GM21529 (cell line): ENCODE measurements around the gene STK39.
A peak's percentile ranks its signal among the peaks of the same experiment; 100 is the strongest.

Experiments
- ATAC-seq: cut with Tn5 transposase; IDR thresholded peaks from one replicate; pipeline ENCODE4 v1.9.1; 2021; ENCODE audit not compliant: unreplicated experiment

Gene STK39

DNA sequence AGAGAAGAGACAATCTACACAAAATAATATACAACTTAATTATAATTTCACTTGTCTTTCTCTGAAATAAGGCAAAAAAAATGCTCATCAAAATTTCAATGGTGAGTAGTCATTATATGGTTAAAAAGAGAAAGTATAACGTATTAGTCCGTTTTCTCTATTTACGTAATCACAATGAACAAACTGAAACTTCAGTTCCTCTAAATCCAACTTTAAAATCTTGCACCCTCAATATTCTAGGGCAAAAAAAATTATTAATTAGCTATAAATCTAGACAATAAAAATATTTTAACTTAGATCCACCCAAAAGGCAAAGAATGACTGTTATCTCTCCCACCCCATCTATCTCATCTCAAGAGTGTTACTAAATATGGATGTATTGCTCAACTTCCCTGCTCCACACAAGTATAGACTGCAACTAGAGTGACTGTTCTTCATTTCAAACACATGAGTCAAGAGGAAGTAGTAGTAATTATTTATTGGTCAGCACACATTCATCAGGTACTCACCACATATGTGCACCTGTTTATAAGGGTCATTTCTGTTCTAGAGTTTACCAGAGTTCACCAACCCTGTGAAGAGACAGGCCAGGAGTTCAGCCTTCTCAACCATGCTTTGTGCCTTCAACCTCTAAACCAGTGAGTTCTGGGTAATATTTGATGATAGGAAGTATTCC is 36.4 kb downstream of the STK39 start:
- ATAC-seq, result no peak

DNA sequence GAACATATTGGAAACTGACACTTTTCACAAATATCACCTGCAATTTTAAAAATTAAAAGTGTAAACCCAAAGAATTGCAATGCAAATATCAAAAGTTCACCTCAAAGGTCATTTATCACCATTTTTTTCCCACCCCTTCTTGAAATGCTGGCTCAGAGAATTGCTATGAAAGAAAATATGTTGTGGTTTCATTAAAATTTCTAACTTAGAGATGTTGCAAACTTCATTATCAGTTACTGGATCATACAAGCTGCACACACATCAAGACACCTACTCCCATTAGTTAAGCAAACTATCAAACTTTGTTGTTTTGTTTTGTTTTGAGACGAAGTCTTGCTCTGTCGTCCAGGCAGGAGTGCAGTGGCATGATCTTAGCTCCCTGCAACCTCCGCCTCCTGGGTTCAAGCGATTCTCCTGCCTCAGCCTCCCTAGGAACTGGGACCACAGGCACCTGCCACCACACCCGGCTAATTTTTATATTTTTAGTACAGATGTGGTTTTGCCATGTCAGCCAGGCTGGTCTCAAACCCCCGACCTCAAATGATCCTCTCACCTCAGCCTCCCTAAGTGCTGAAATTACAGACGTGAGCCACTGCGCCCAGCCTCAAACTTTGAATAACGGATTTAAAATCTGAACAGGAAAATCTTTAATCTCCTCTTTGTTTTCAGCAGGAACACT is 37.0 kb downstream of the STK39 start:
- ATAC-seq, result no peak

DNA sequence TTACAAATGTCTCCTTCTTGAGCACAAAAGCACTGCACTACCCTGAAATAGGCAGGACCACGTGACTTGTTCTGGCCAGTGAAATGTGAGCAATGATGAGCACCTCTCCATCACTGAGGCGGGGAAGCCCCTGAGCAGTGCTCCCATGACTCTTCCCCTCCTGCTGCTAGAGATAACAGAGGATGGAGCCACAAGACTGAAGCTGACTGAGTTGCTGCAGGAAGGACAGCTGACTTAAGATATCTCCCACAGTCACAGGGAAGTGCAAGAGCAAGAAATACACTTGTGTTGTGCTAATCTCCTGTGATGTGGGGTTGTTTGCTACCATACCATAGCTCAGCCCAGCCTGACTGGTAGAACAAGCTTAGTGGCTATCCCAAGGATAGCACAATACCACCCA is 38.7 kb downstream of the STK39 start:
- ATAC-seq, result no peak

DNA sequence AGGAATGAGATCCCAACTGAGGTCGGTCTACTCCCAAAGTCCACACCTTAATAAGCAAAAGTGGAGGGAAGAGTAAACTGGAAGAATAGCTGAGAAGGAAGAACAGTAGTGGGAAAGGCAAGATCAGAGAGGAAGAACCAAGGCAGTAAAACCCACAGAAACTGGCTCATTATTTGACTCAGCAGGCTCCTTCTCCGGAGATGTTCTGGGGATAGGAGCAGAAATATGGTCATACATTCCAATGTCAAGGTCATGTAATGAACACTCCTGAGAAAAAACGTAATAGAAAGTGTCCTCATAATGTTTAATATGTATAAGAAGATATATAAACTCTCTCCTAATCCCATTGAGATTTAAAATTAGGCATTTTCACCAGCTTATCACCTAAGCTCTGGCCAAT is 39.5 kb downstream of the STK39 start:
- no peak for ATAC-seq

DNA sequence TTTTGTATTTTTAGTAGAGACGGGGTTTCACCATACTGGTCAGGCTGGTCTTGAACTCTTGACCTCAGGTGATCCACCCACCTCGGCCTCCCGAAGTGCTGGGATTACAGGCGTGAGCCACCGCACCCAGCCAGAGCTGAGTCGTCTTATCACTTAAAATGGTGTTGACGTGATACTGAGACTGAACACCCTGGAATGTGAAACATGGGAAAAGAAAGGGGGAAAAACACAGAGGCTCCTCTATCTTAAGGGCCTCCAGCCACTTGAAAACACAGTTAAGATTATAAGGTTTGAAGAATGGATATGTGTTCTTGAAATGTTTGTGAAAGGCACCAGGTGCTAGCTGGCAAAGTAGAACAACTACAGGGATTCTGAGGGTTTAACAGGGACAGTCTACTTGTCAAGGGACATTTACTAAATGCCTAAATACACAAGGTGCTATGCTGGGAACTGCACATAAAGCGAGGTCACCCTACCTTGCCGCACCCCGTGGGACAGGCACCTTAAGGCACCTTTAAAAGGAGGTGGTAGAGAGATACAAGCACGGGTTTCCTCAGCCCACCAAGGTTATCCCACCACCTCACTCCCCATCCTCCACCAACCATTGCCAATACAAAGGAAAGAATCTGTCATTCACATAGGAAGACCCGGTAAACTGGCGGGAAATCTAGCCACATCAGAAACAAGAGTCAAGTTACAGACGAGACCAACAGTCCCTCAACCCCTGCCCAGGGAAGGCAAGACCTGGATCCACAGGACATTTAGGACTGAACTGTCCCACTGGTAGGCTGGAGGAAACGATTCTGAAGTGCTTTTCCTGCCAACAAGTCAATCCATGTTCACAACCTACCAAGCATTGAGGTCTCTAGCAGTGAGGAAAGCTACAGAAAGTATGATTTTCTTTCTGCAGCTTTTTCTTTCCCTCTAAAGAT is 43.4 kb downstream of the STK39 start:
- no peak for ATAC-seq

DNA sequence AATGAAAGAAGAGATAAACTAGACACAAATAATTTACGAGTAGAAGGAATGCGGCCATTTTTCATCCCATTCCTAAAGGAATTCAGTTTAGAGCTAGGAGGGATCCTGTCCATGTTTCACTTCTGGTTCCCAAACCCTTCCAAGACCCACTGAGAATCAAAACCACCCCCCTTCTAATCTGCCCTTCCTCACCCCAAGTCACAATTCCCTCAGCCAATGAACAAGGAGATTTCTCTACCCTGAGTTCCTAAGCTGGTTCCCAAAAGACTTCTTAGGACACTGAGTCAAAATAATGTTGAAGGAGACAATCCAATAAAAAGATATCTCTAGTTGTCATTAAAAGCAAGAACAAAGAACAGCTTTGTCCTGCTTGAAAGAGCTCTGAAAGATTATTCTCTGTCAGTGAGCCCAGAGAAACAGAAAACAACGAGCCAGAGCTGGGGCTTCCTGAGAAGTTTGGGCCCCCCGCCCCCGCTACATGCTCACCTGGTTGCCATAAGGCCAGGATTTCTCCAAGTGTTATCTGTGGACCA is 45.7 kb downstream of the STK39 start:
- no peak for ATAC-seq

DNA sequence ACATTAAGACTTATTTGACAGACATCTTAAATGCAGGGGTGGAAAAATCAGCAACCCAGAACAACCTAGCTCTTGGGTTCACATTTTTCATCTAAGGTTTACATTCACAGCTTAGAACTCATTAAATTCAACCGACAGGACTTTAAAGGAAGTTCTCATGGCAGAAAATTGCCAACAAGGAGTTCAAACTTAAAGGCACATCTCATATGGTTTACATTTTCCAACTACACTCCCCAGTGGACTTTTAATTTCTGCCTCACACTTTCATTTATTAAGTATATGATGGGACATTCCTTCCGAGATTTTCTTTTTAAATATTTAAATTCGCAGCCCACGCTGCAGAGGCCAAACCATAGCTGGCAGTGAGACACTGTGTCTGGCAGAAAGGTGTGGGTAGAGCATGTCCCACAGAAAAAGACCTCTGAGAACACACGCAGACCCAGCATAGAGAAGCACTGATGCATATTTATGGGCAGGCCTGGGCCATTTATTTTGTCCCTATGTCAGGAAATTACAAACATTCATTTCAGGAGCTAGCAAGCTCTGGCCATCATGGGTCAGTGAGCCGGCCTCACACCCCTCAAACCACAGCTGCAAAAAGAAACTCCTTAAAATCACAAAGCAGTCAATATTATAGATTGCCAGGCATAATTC is 46.3 kb downstream of the STK39 start:
- ATAC-seq, result no peak

DNA sequence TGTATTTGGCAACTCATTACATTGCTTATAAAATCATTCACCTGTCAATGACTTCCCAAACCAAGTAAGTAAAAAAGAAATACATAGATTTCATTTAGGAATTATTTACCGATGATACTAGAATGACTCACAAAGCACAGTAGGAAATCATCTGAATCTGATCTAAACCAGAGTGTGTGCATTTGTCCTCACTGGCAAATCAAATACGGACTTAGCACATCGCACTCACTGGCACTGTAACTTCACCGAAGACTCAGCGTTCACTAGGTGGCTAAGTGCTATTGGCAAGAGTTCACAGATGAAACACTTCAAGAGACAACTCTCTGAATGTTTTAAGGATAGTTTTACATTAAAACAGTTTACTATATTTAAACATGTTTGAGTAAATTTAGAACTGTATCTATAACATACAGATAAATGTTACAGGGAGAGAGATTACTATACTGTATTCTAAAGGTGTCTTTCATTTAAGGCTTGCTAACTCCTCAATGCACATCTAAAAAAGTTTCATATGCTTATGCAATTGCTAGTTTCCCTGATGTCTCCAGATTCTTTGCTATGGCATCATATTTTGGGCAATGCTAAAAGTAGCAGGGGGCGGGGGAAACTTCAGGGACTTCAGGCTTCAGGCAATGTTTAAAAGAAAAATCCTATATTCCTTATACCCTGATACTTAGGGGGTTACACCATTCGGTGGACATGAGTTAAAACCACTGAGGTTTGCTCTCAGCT is 48.8 kb downstream of the STK39 start:
- no peak for ATAC-seq

DNA sequence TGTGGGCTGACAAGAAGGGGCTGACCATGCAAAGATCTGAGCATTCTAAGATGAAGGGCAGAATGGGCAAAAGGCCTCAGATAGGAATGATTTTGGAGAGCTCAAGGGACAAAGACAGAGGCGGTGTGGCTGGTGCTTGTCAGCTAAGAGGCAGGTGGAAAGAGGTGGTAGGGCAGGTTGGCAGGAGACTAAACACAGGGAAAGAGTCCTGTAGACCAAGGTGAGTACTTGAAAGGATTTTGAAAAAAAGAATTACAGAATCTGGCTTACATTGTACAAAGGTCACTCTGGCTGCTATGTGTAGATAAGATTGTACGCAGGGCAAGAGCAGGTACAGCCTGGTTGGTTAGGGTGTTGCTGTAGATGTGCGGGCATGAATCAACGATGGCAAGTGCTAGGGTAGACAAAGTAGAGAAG is 50.6 kb downstream of the STK39 start:
- no peak for ATAC-seq

DNA sequence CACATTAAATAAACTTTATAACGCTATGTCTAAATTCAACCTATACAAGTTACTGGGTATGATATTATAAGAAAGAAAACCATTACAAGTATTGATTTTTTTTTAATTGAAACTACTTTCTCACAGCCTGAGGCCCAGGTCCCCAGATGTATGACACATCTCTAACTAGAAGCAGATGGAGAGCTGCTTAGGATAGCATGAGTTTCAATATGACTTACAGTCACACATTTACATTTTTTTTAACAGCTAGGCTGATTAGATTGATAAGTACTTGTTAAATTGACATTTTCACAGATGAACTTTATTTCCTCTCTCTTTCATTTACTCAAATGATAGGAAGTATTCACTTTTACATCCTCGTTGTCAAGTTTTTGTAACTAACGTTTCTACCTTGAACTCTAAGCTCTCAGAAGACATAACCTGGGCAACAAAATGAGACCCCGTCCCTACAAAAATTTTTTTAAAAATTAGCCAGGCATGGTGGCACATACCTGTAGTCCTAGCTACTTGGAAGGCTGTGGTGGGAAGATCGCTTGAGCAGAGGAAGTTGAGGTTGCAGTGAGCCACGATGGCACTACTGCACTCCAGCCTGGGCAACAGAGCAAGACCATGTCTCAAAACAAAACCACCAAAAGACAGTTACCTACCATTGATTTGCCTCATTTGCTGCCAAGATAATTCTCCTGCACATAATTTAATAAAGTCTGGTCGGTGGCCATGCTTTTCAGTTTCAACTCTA is 52.4 kb downstream of the STK39 start:
- peak; percentile 94 for ATAC-seq

DNA sequence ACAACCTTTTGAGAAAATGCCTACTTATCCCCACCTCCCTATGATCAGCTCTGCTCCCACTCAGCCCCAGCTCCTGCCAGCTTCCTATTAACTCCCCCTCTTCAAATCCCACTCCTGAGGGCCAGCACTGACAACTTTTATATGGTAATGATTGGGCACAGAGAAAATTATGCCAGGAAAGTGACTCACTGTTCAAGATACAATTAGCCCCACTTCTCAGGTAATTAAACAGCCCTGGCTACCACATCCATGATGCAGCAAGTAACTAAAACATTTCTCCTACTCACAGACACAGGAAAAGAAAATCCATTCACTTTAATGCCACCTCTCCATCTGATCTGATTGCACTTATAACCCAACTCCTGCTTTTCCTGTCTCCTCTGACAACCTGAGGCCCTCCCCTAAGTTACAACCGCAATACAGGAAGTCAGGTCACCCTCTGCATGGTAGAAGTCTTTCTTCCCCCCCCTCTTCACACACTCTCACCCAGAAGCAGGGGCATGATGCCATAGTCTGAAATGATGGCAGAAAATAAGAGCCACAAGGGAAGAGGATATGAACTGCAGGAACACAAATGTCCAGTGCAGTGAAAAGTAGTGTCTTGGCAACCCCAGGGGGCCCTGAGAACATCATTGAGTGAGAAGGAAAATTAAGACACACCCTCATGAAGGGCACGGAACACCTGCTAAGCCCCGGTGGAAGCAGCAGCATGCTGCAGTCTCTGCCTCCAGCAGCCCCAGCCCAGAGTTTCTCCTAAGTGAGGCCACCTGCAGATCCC is 54.4 kb downstream of the STK39 start:
- no peak for ATAC-seq

DNA sequence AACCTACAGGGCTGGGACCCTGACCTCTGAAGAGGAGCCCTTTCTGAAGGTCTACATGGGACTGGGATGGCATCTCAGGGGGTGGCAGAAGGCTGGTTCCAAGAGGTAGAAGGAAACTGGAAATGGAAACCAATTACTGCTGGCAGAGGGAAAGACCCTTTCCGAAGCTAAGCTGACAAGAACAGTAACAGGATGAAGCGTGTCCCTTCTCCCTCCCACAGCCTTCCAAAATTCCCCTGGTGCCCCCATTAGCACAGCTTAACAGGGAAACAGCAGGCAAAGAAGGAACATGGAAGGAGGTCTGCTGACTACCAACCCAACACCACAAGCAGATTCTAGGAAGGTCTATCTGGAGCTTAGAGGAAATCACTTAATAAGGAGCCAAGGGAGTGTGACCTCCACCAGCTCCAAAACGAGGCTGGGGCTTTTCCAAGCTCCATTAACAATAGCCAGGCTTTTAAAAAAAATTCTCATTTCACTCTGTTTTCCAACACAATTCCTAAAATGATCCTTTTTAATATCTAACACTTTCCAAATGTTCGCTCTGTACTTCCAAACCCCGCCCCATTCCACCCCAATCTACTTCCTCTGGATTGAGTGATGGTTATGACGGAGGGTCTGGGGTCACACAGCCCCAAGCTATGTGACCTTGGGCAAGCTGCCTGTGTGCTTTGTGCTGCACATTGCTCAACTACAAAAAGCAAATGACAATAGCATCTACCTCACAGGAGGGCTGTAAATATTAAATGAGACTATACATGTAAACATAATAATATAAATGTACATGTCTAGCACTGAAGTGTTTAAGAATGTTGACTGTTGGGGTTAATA is 55.2 kb downstream of the STK39 start:
- no peak for ATAC-seq

DNA sequence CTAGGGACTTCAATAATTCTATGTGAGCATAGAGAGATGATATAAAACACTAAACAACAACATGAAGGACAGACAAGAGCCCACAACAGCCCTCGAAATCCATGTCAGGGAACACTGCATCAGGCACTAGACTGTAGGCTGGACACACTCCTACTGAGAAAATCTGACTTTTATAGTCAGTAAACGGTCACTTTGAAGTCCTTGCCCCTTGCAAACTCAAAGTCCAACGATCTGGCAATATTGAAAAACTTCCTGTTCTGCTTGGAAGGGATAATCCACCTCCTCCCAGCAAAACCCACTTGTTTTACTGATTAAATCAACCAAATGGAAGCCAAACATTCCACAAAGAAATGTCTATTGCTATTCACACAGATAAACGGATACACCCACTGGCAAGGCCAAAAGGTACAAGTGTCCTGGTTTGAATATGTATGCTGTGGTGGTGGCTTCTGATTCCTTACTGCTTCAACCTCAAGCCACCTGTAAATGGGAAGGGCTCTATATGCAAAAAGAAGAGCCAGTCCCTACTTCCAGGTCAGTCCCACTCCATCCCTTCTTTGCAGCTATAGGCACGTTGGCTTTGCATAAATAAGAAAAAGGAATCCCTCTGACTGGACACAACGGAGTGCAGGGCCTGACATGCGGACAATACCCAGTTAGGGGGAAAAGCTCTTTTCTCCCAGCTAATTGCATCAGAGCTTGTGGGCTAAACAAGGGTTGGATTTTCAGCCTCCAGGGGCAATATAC is 56.6 kb downstream of the STK39 start:
- ATAC-seq, result no peak

DNA sequence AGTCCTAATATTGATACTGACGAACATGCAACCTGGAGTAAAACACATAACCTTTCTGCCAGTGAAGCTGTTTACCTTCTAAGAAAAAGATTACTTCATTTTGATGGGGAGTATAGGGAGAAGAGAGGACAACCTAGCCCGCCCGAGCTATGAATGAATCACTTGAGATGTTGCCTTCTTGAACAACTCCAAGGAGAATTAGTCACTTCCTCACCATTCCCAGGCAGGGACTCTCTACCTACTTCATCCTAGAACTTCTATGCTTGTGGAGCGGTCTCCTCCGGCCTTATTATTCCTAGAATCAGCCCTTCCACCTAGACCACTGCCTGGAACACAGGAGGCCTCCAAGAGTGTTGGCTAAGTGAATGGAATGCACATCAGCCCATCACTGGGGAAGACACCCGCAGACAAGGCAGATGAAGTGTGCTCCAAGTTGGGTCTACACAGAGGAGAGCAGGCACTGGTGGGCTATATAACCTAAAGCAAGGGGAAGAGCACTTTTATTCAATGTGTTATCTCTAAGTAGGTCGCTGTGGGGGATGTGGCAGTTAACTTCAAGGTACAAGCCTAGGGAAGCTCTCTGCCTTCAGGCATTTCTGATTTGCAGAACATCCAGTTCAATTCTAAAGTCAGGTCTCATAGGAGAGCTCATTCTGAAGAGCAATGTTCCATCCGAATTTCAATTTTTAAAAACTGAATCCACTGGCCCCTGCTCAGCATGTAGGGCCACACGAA is 57.4 kb downstream of the STK39 start:
- ATAC-seq, result no peak

DNA sequence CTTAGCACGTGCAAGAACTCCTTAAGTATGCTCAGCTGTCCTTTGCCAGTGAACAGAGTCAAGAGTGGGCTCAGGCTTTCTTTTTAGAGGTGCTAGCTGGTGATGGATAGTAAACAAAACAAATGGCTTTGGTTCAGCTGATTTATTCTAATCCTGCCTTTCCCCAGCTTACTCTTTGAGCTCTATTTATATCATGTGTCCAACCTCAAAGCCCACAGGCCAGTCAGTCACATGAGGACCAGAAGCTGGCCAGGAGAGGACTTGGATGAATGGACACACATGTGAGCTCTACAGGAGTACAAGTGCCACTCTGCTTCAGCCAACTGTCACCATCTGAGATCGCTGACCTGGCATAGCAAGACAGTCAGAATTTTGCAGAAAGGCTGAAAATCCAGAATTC is 59.4 kb downstream of the STK39 start:
- no peak for ATAC-seq

DNA sequence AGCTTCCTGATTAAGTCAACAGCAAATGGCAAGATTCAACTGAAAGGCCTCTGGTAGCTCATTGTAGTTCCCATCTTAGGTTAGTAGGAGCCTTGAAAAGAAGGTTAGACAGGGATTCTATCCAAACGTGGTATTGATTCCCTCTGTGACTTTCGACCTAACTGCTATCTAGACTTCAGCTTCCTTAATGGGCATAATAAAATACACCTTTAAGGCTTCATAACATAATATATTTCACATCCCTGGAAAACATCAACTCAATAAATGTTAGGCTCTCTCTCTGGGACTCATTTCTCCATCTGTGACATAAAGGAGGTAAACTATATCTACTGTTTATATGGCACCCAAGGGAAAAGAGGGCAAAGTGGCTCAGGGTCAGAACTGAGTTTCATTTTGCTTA is 60.9 kb downstream of the STK39 start:
- ATAC-seq, result no peak
